Endothelial cell of umbilical vein (primary cell): ENCODE data around the gene ALDH8A1. TPM values are rescaled to one million over a fixed set of nuclear protein-coding genes. Genes with fewer than 3 reads are reported as not detected.

Source experiments
- BruUV-seq: library from RNA; stranded (reverse); fragments of 400-500 nt; replicated peaks from 2 replicates; lab custom pipeline; 2021; lab: Mats Ljungman, UMichigan
- CTCF ChIA-PET: fragments of 300-600, 350-600 bp; sonication (Branson Sonifier 250); formaldehyde crosslinking; loops from one replicate; lab custom pipeline; 2021; ENCODE audit warnings: antibody characterized with exemption, inconsistent platforms; lab: Charles Lee
- POLR2A ChIA-PET: fragments of 300-600, 350-600 bp; sonication (Branson Sonifier 250); formaldehyde crosslinking; loops from one replicate; lab custom pipeline; 2021; ENCODE audit warnings: antibody characterized with exemption, inconsistent platforms; lab: Charles Lee
- DNase-seq: peaks from one replicate; pipeline ENCODE4 v3.0.0-alpha.2; 2011; ENCODE audit warnings: low read depth, low spot score
- FAIRE-seq: peaks from 2 replicates; lab custom pipeline; 2011; peaks lifted over from hg19 to GRCh38; lab: Jason Lieb, UNC
- H2AFZ ChIP-seq: 2 replicates; pipeline ENCODE4 v1.6.0; 2012; ENCODE audit warnings: low read depth, low read length, control low read depth, inconsistent platforms
- H3K27ac ChIP-seq: 2 replicates; pipeline ENCODE4 v1.5.1; 2011; ENCODE audit warnings: low read depth, mild to moderate bottlenecking, control low read depth, low read length, moderate library complexity; ENCODE audit not compliant: insufficient read depth
- H3K27me3 ChIP-seq, 2 experiments: 2 replicates each; pipeline versions ENCODE4 v1.6.0 to v1.6.1; 2011; ENCODE audit warnings: low read length in 2 of 2, mixed read lengths in 1 of 2; ENCODE audit not compliant: control insufficient read depth in 2 of 2, insufficient read depth in 2 of 2
- H3K36me3 ChIP-seq, 2 experiments: 2 replicates in 1 of 2; 3 replicates in 1 of 2; pipeline ENCODE4 v1.5.1; 2011; ENCODE audit warnings: low read length in 2 of 2, mild to moderate bottlenecking in 1 of 2, moderate library complexity in 1 of 2; ENCODE audit not compliant: control insufficient read depth in 2 of 2, insufficient read depth in 2 of 2; ENCODE audit errors: extremely low read depth in 1 of 2
- H3K4me1 ChIP-seq: 3 replicates; pipeline ENCODE4 v1.5.1; 2011; ENCODE audit warnings: mild to moderate bottlenecking, low read length; ENCODE audit not compliant: control insufficient read depth, insufficient read depth; ENCODE audit errors: extremely low read depth
- H3K4me2 ChIP-seq: 2 replicates; pipeline ENCODE4 v1.6.1; 2011; ENCODE audit warnings: low read length, control low read depth, mixed read lengths; ENCODE audit not compliant: insufficient read depth
- H3K4me3 ChIP-seq, 3 experiments: fragments of 200-600 bp in 1 of 3; sonication (generic), shearing (Covaris generic) in 1 of 3; replicated peaks in 1 of 3; 2 replicates each; pipeline ENCODE4 v1.5.1; 2011 to 2016; ENCODE audit warnings: control low read depth in 3 of 3, low read length in 3 of 3, mild to moderate bottlenecking in 2 of 3, inconsistent platforms in 1 of 3, low read depth in 1 of 3, moderate library complexity in 1 of 3; ENCODE audit not compliant: insufficient read depth in 1 of 3
- H3K79me2 ChIP-seq: 2 replicates; pipeline ENCODE4 v1.6.0; 2012; ENCODE audit warnings: low read length, inconsistent platforms; ENCODE audit not compliant: control insufficient read depth, insufficient read depth
- H3K9ac ChIP-seq: replicated peaks from 2 replicates; pipeline ENCODE3; 2011; ENCODE audit warnings: low read length, control low read depth; ENCODE audit not compliant: insufficient read depth; ENCODE audit errors: extremely low read depth
- H3K9me1 ChIP-seq: replicated peaks from 3 replicates; pipeline ENCODE4 v1.6.0; 2011; ENCODE audit warnings: mild to moderate bottlenecking, low read length; ENCODE audit not compliant: control insufficient read depth, insufficient read depth; ENCODE audit errors: extremely low read depth
- H3K9me3 ChIP-seq: replicated peaks from 2 replicates; pipeline ENCODE4 v1.5.1; 2012; ENCODE audit warnings: low read length, inconsistent platforms; ENCODE audit not compliant: control insufficient read depth, insufficient read depth
- H4K20me1 ChIP-seq: replicated peaks from 2 replicates; pipeline ENCODE3; 2011; ENCODE audit warnings: mild to moderate bottlenecking, low read length; ENCODE audit not compliant: control insufficient read depth, insufficient read depth; ENCODE audit errors: extremely low read depth
- CTCF ChIP-seq, 2 donors: IDR thresholded peaks; 1 replicate in 1 of 2; 2 replicates in 1 of 2; pipeline ENCODE4 v1.5.1; 2011; ENCODE audit warnings: low read length in 2 of 2, mild to moderate bottlenecking in 2 of 2, moderate library complexity in 2 of 2, control low read depth in 1 of 2, inconsistent platforms in 1 of 2, low read depth in 1 of 2; ENCODE audit not compliant: insufficient read depth in 1 of 2; ENCODE audit errors: extremely low read depth in 1 of 2
- EZH2 ChIP-seq: IDR thresholded peaks from 2 replicates; pipeline ENCODE4 v1.6.1; 2012; ENCODE audit warnings: borderline replicate concordance, low read depth, mild to moderate bottlenecking, moderate library complexity, low read length, inconsistent platforms; ENCODE audit not compliant: severe bottlenecking
- FOS ChIP-seq: IDR thresholded peaks from 2 replicates; pipeline ENCODE4 v1.6.1; 2011; ENCODE audit warnings: mild to moderate bottlenecking, low read length, moderate library complexity, borderline replicate concordance; ENCODE audit not compliant: insufficient read depth
- GATA2 ChIP-seq: IDR thresholded peaks from 2 replicates; pipeline ENCODE4 v1.7.0; 2011; ENCODE audit warnings: low read depth, mild to moderate bottlenecking, moderate library complexity, mixed read lengths, low read length; ENCODE audit not compliant: insufficient read length, insufficient read depth
- JUN ChIP-seq: IDR thresholded peaks from 2 replicates; pipeline ENCODE4 v1.6.1; 2011; ENCODE audit warnings: borderline replicate concordance, low read depth; ENCODE audit not compliant: insufficient read length, insufficient read depth
- MAX ChIP-seq: IDR thresholded peaks from 2 replicates; pipeline ENCODE4 v1.6.1; 2011; ENCODE audit not compliant: insufficient read depth, insufficient read length
- MYC ChIP-seq: IDR thresholded peaks from one replicate; pipeline ENCODE4 v1.6.1; 2011; ENCODE audit warnings: mild to moderate bottlenecking, low read depth, low read length
- POLR2A ChIP-seq: IDR thresholded peaks from 2 replicates; pipeline ENCODE4 v1.6.1; 2012; ENCODE audit warnings: low read depth, mild to moderate bottlenecking, control low read depth, low read length
- POLR2AphosphoS5 ChIP-seq: IDR thresholded peaks from 2 replicates; pipeline ENCODE4 v1.6.1; 2012; ENCODE audit warnings: low read depth, mild to moderate bottlenecking, control low read depth, low read length, moderate library complexity; ENCODE audit not compliant: insufficient read depth
- dilution Hi-C: fragments of 300-500 bp; cut with MboI; formaldehyde crosslinking; loops from one replicate; pipeline ENCODE4 v1.15.0; 2019; ENCODE audit warnings: low sequenced_read_pairs; ENCODE audit not compliant: extremely low pct_ligation_motif_present
- intact Hi-C: fragments of 100-400 bp; cut with micrococcal nuclease; formaldehyde crosslinking; loops from one replicate; pipeline ENCODE4 v1.10.0; 2022
- polyA plus RNA-seq, 4 experiments: library from polyadenylated mRNA; depleted of rRNA in 3 of 4; stranded (reverse) in 3 of 4; unstranded in 1 of 4; fragments of >200 nt; gene quantifications; 2 replicates each; pipeline versions ENCODE4 v1.2.1 to v1.2.3, GENCODE V29; 2011 to 2012; ENCODE audit warnings: missing spikeins in 1 of 4
- total RNA-seq: library from RNA; stranded (reverse); gene quantifications from 2 replicates; pipeline ENCODE4 v1.2.3, GENCODE V29; 2021

ALDH8A1 gene
- total and polyA plus RNA-seq, 2 donors (not counting 3 experiments of a cell fraction or from before 2014, with no cell fraction given): 0.08 to 0.95 TPM

- Histone ChIP-seq H3K9me1 (no peaks in the 10 kb centered on the region), H3K9ac (no peak overlapping the region), H3K4me1 (peaks cover 22% of the 10 kb centered on the region), H3K36me3 (peaks cover 8 to 10% of the 10 kb centered on the region in 2 experiments), H2AFZ (no peak overlapping the region), H3K79me2 (no peaks in the 10 kb centered on the region), H3K9me3 (no peaks in the 10 kb centered on the region), H3K27me3 (no peaks in the 10 kb centered on the region), H4K20me1 (no peaks in the 10 kb centered on the region), H3K4me2 (no peak overlapping the region), H3K4me3 (no peak overlapping the region), H3K27ac (no peak overlapping the region)
- DNase-seq: no peak
- CTCF ChIA-PET: interaction anchor here (0.6 to 1.6 kb wide), 3 partner anchors 22 to 458 kb away, joined by 3 to 6 read pairs (median 3); no protein-coding TSS in a partner anchor
- dilution Hi-C loops (no loop called here), intact Hi-C loops (no loop called here)
- TF ChIP-seq EZH2: no peak
- no peak for TF ChIP-seq POLR2A
- no peak for FAIRE-seq
- no TSS peak for BruUV-seq
- POLR2A ChIA-PET: no interaction called here
These were observed 30.9 kb upstream of the ALDH8A1 start for GRCh38 chr6:134980846-134981245.

- TF ChIP-seq POLR2AphosphoS5 (no peak), MYC (no peak), JUN (no peak), GATA2 (no peak), CTCF (IDR thresholded peaks at IDR 0.05; ENCODE audit: extremely low read depth in 1 of 2, insufficient read depth in 1 of 2, low read depth in 1 of 2, low read length in 2 of 2) (no peak), EZH2 (no peak), MAX (no peak), POLR2A (no peak), FOS (no peak)
- H3K27me3 ChIP-seq: no peaks in the 10 kb centered on the region
- H3K4me2 ChIP-seq: no peak overlapping the region
- H3K4me3 ChIP-seq: no peak overlapping the region
- H3K79me2 ChIP-seq: no peaks in the 10 kb centered on the region
- dilution Hi-C loops: no loop called here
- no peaks in the 10 kb centered on the region for H3K9me3 ChIP-seq
- no peaks in the 10 kb centered on the region for H4K20me1 ChIP-seq
- H3K4me1 ChIP-seq: peaks cover 5% of the 10 kb centered on the region
- H3K9ac ChIP-seq: no peak overlapping the region
- intact Hi-C loops: no loop called here
- POLR2A ChIA-PET: no interaction called here
- no peak for FAIRE-seq
- H3K9me1 ChIP-seq: no peaks in the 10 kb centered on the region
- CTCF ChIA-PET: no interaction called here
- H3K27ac ChIP-seq: no peak overlapping the region
- H2AFZ ChIP-seq: no peak overlapping the region
- H3K36me3 ChIP-seq: peaks cover 8 to 10% of the 10 kb centered on the region in 2 experiments
- no peak for DNase-seq
- BruUV-seq: no TSS peak
These were observed 29.2 kb upstream of the ALDH8A1 start for GRCh38 chr6:134979142-134979541.
